HCT116 (cell line): ENCODE results near the gene KY. TPM values are rescaled to one million over a fixed set of nuclear protein-coding genes. Genes with fewer than 3 reads are reported as not detected.

Source experiments
- ATAC-seq: fragments of 200-7000 bp; cut with Tn5 transposase; 2 replicates; pipeline ENCODE4 v1.9.1; 2020; ENCODE audit warnings: mild to moderate bottlenecking, moderate library complexity
- BruUV-seq: library from RNA; stranded (reverse); fragments of 400-500 nt; replicated peaks from 2 replicates; lab custom pipeline; 2021; lab: Mats Ljungman, UMichigan
- CTCF ChIA-PET: fragments of 300-600 bp; sonication (Branson Sonifier 250); formaldehyde crosslinking; loops from one replicate; lab custom pipeline; 2021; ENCODE audit warnings: antibody characterized with exemption; lab: Charles Lee
- POLR2A ChIA-PET: fragments of 300-600, 350-600 bp; sonication (Branson Sonifier 250); formaldehyde crosslinking; loops from one replicate; lab custom pipeline; 2021; ENCODE audit warnings: antibody characterized with exemption; lab: Charles Lee
- RAD21 ChIA-PET, 2 experiments: fragments of 300-600 bp; sonication (Branson Sonifier 250); formaldehyde crosslinking; loops; one replicate each; lab custom pipeline; 2023; ENCODE audit warnings: low total read pairs in 2 of 2; ENCODE audit not compliant: uncharacterized antibody in 2 of 2, unreplicated experiment in 2 of 2, low non-redundant PET in 1 of 2; lab: Charles Lee
- DNase-seq: peaks from one replicate; pipeline ENCODE4 v3.0.0-alpha.2; 2010; ENCODE audit warnings: low read depth, low spot score
- H2AFZ ChIP-seq: fragments of 200-600 bp; shearing (Covaris generic), sonication (generic); 2 replicates; pipeline ENCODE4 v1.6.1; 2017; ENCODE audit warnings: low read depth, mixed run types, mixed read lengths, antibody characterized with exemption, low read length; ENCODE audit not compliant: poor library complexity, severe bottlenecking
- H3K27ac ChIP-seq: 2 replicates; pipeline ENCODE4 v1.5.1; 2012; ENCODE audit warnings: low read depth, low read length
- H3K27me3 ChIP-seq: fragments of 200-600 bp; sonication (generic); 2 replicates; pipeline ENCODE4 v1.6.1; 2016; ENCODE audit warnings: mixed run types, low read length, mixed read lengths; ENCODE audit not compliant: insufficient read depth
- H3K36me3 ChIP-seq, 2 experiments: fragments of 200-500 bp in 1 of 2; fragments of 200-600 bp in 1 of 2; sonication (Bioruptor generic) in 1 of 2; sonication (generic) in 1 of 2; 2 replicates each; pipeline versions ENCODE4 v1.5.1 to v1.6.1; 2014 to 2016; ENCODE audit warnings: low read length in 2 of 2, inconsistent platforms in 1 of 2, mixed read lengths in 1 of 2, mixed run types in 1 of 2; ENCODE audit not compliant: insufficient read depth in 2 of 2, control insufficient read depth in 1 of 2
- H3K4me1 ChIP-seq, 2 experiments: fragments of 200-600 bp in 1 of 2; sonication (generic) in 1 of 2; 2 replicates each; pipeline versions ENCODE4 v1.5.1 to v1.6.1; 2012 to 2017; ENCODE audit warnings: low read length in 2 of 2, inconsistent platforms in 1 of 2, mild to moderate bottlenecking in 1 of 2, mixed read lengths in 1 of 2, mixed run types in 1 of 2, moderate library complexity in 1 of 2; ENCODE audit not compliant: insufficient read depth in 2 of 2, control insufficient read depth in 1 of 2
- H3K4me2 ChIP-seq: fragments of 200-600 bp; sonication (generic); 2 replicates; pipeline ENCODE4 v1.6.1; 2017; ENCODE audit warnings: mixed run types, low read length, mixed read lengths
- H3K4me3 ChIP-seq, 2 experiments: fragments of 200-600 bp in 1 of 2; sonication (generic) in 1 of 2; replicated peaks in 1 of 2; 2 replicates each; pipeline ENCODE4 v1.5.1; 2011 to 2016; ENCODE audit warnings: low read length in 2 of 2, control low read depth in 1 of 2, low read depth in 1 of 2, mild to moderate bottlenecking in 1 of 2, mixed read lengths in 1 of 2, mixed run types in 1 of 2
- H3K79me2 ChIP-seq: fragments of 200-600 bp; sonication (generic); 2 replicates; pipeline ENCODE4 v1.6.1; 2017; ENCODE audit warnings: mild to moderate bottlenecking, mixed run types, low read length, moderate library complexity, mixed read lengths; ENCODE audit not compliant: insufficient read depth
- H3K9ac ChIP-seq: fragments of 200-600 bp; sonication (generic); 2 replicates; pipeline ENCODE4 v1.6.1; 2016; ENCODE audit warnings: low read length, mixed read lengths
- H3K9me2 ChIP-seq: fragments of 200-600 bp; sonication (generic), shearing (Covaris generic); 2 replicates; pipeline ENCODE4 v1.6.1; 2017; ENCODE audit warnings: mixed run types, mild to moderate bottlenecking, moderate library complexity; ENCODE audit not compliant: insufficient read depth
- H3K9me3 ChIP-seq, 2 experiments: fragments of 200-500 bp in 1 of 2; fragments of 200-600 bp in 1 of 2; sonication (Bioruptor generic) in 1 of 2; sonication (generic) in 1 of 2; 2 replicates each; pipeline ENCODE4 v1.6.1; 2014 to 2017; ENCODE audit warnings: low read length in 2 of 2, mixed read lengths in 2 of 2, inconsistent platforms in 1 of 2, low read depth in 1 of 2, mild to moderate bottlenecking in 1 of 2, mixed run types in 1 of 2, moderate library complexity in 1 of 2; ENCODE audit not compliant: control insufficient read depth in 1 of 2, insufficient read depth in 1 of 2
- H4K20me1 ChIP-seq: fragments of 200-600 bp; sonication (generic), shearing (Covaris generic); 2 replicates; pipeline ENCODE4 v1.6.1; 2017; ENCODE audit warnings: mixed run types, mild to moderate bottlenecking, moderate library complexity; ENCODE audit not compliant: insufficient read depth
- CBX3 ChIP-seq: IDR thresholded peaks from 2 replicates; pipeline ENCODE4 v1.6.1; 2012; ENCODE audit warnings: low read depth
- EGR1 ChIP-seq: IDR thresholded peaks from 2 replicates; pipeline ENCODE4 v1.6.1; 2012; ENCODE audit warnings: low read depth
- EZH2 ChIP-seq: fragments of 200-600 bp; sonication (generic); IDR thresholded peaks from 2 replicates; pipeline ENCODE4 v1.6.1; 2017; ENCODE audit warnings: antibody characterized with exemption, mixed run types
- EZH2phosphoT487 ChIP-seq: fragments of 200-600 bp; IDR thresholded peaks from 2 replicates; pipeline ENCODE4 v1.6.1; 2018; ENCODE audit warnings: antibody characterized with exemption, borderline replicate concordance
- FOSL1 ChIP-seq: IDR thresholded peaks from 2 replicates; pipeline ENCODE4 v1.6.1; 2012; ENCODE audit warnings: low read depth
- SIN3A ChIP-seq: IDR thresholded peaks from 2 replicates; pipeline ENCODE4 v1.6.1; 2012; ENCODE audit warnings: low read depth
- SRF ChIP-seq: IDR thresholded peaks from 2 replicates; pipeline ENCODE4 v1.6.1; 2012; ENCODE audit warnings: low read depth
- TCF7L2 ChIP-seq: IDR thresholded peaks from 2 replicates; pipeline ENCODE4 v1.7.0; 2011; ENCODE audit warnings: borderline replicate concordance, inconsistent platforms; ENCODE audit not compliant: insufficient read depth, insufficient read length; ENCODE audit errors: extremely low read depth
- intact Hi-C: fragments of 100-400 bp; cut with micrococcal nuclease; formaldehyde crosslinking; loops from 2 replicates; pipeline ENCODE4 v1.10.0; 2022
- total RNA-seq: library from RNA; stranded (reverse); gene quantifications from one replicate; pipeline ENCODE4 v1.2.1, GENCODE V29; 2021; ENCODE audit not compliant: unreplicated experiment
- TF ChIP-seq, protein P1 (sequence below), 3 experiments: fragments of 200-600 bp in 1 of 3; sonication (generic) in 1 of 3; IDR thresholded peaks in 2 of 3; conservative IDR thresholded peaks in 1 of 3; 2 replicates each; pipeline ENCODE4 v1.5.1; 2012 to 2017; ENCODE audit warnings: low read depth in 2 of 3, low read length in 2 of 3, antibody characterized with exemption in 1 of 3, borderline replicate concordance in 1 of 3, control low read depth in 1 of 3, mild to moderate bottlenecking in 1 of 3, mixed read lengths in 1 of 3, mixed run types in 1 of 3, moderate library complexity in 1 of 3; ENCODE audit not compliant: insufficient read depth in 1 of 3
- TF ChIP-seq, protein P2 (sequence below): IDR thresholded peaks from 2 replicates; pipeline ENCODE4 v1.6.1; 2012

The KY gene
- total RNA-seq, 1 experiment from 2014 or later, result not detected

DNA sequence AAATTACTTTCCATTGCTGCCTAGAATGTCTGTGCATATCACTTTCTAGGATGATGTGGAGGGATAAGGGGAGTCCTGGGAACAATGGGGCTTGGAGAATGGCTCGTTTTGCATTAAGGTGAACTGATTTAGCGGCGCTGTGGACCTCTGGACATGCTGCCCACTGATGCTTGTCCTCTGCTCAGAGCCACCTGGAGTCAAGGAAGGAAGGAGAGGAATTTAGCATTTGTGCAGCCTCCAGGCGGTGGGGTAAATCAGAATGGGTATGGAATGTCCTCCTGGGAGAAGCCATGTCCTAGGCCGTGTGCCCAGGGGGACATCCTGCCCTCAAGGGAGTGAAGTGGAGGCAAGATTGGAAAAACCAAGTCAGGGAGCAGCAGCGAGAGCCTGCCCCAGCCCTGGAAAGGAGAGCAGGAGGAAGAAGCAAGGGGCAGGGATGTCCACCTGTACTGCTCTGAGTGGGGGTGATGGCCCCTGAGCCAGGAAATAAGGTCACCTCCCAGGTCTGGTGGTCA is 37.8 kb downstream of the KY start (continued):
- TF ChIP-seq EZH2 (no peak), EGR1 (no peak), SIN3A (no peak), EZH2phosphoT487 (no peak), FOSL1 (no peak), TCF7L2 (no peak)

DNA sequence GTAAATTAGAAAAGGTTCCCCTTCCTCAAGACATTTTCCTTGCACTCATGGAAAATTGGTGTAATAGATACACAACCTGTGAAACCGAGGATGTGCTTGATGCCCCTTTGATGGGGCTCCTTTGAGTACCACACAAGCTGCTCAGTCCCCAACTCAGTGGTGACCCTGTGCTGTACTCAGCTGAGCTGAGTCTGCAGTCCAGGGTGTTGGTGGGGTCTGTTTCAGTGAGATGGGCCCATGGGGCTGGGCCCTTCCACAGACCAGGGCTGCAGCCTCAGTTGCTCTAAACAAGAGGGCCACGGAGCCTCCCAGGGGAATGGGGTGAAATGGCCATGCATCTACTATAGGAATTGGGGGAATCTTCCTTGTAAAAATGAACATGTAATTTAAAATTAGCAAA is 39.3 kb downstream of the KY start:
- TF ChIP-seq, protein P1, sequence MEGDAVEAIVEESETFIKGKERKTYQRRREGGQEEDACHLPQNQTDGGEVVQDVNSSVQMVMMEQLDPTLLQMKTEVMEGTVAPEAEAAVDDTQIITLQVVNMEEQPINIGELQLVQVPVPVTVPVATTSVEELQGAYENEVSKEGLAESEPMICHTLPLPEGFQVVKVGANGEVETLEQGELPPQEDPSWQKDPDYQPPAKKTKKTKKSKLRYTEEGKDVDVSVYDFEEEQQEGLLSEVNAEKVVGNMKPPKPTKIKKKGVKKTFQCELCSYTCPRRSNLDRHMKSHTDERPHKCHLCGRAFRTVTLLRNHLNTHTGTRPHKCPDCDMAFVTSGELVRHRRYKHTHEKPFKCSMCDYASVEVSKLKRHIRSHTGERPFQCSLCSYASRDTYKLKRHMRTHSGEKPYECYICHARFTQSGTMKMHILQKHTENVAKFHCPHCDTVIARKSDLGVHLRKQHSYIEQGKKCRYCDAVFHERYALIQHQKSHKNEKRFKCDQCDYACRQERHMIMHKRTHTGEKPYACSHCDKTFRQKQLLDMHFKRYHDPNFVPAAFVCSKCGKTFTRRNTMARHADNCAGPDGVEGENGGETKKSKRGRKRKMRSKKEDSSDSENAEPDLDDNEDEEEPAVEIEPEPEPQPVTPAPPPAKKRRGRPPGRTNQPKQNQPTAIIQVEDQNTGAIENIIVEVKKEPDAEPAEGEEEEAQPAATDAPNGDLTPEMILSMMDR (IDR thresholded peaks at IDR 0.05 in 2 of 3, conservative IDR thresholded peaks at IDR 0.05 in 1 of 3; ENCODE audit: borderline replicate concordance in 1 of 3, insufficient read depth in 1 of 3, low read depth in 2 of 3, low read length in 2 of 3), result no peak
- TF ChIP-seq SRF, result no peak
- TF ChIP-seq CBX3, result no peak
- TF ChIP-seq, protein P2, sequence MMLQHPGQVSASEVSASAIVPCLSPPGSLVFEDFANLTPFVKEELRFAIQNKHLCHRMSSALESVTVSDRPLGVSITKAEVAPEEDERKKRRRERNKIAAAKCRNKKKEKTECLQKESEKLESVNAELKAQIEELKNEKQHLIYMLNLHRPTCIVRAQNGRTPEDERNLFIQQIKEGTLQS, result no peak
- no peak for TF ChIP-seq FOSL1
- TF ChIP-seq, all 23 proteins: peak for 0
- ChIA-PET CTCF (no interaction called here), POLR2A (no interaction called here), RAD21 (no interaction called here)
- H3K27me3 ChIP-seq, result peaks cover 10% of the 10 kb centered on the region; the same call in 1 of the 2 replicates
- no peak overlapping the region for H3K4me3 ChIP-seq
- H4K20me1 ChIP-seq, result no peaks in the 10 kb centered on the region
- H3K9me3 ChIP-seq, result no peaks in the 10 kb centered on the region
- no peak overlapping the region for H3K27ac ChIP-seq
- no peak overlapping the region for H3K4me2 ChIP-seq
- no peaks in the 10 kb centered on the region for H3K4me1 ChIP-seq
- no peak overlapping the region for H2AFZ ChIP-seq
- ATAC-seq (no peak), DNase-seq (no peak)
- H3K36me3 ChIP-seq, result no peaks in the 10 kb centered on the region
- no TSS peak for BruUV-seq
- H3K79me2 ChIP-seq, result no peaks in the 10 kb centered on the region
- H3K9ac ChIP-seq, result no peak overlapping the region
- intact Hi-C loops, result no loop called here
- no peaks in the 10 kb centered on the region for H3K9me2 ChIP-seq
